ENCODE data around the gene KREMEN1. TPM values are rescaled to one million over a fixed set of nuclear protein-coding genes. Genes with fewer than 3 reads are reported as not detected.

The KREMEN1 gene
- total RNA-seq, 2 donors from 2014 or later: 8.4 to 13.9 TPM

GRCh38 chr22:29207562-29208501, 135.0 kb downstream of the KREMEN1 start:
- Histone ChIP-seq H3K9me3 (no peaks in the 10 kb centered on the region), H3K27me3 (replicated peaks; ENCODE audit: insufficient read depth) (no peaks in the 10 kb centered on the region), H3K4me3 (no peak overlapping the region), H3K36me3 (no peaks in the 10 kb centered on the region), H3K4me1 (ENCODE audit: control insufficient read depth in 1 of 2, low read depth in 2 of 2) (peaks cover 3 to 8% of the 10 kb centered on the region in 2 donors), H3K27ac (no peak overlapping the region)
- ATAC-seq (ENCODE audit: insufficient number of reproducible peaks, low FRiP score, low read depth): no peak
- TF ChIP-seq CTCF (IDR thresholded peaks at IDR 0.05): no peak
- no peak for DNase-seq (ENCODE audit: low spot score)

GRCh38 chr22:29208502-29208862, 135.6 kb downstream of the KREMEN1 start:
- no peaks in the 10 kb centered on the region for H3K27me3 ChIP-seq (replicated peaks; ENCODE audit: insufficient read depth)
- no peak for TF ChIP-seq CTCF (IDR thresholded peaks at IDR 0.05)
- H3K4me1 ChIP-seq (ENCODE audit: control insufficient read depth in 1 of 2, low read depth in 2 of 2): peaks cover 3 to 8% of the 10 kb centered on the region in 2 donors
- ATAC-seq (ENCODE audit: insufficient number of reproducible peaks, low FRiP score, low read depth) (no peak), DNase-seq (ENCODE audit: low spot score) (no peak)
- no peak overlapping the region for H3K4me3 ChIP-seq
- H3K36me3 ChIP-seq: no peaks in the 10 kb centered on the region
- no peaks in the 10 kb centered on the region for H3K9me3 ChIP-seq
- no peak overlapping the region for H3K27ac ChIP-seq

GRCh38 chr22:29208879-29209623, 136.2 kb downstream of the KREMEN1 start:
- Histone ChIP-seq H3K27ac (no peak overlapping the region), H3K36me3 (no peaks in the 10 kb centered on the region), H3K4me3 (no peak overlapping the region), H3K9me3 (no peaks in the 10 kb centered on the region), H3K4me1 (ENCODE audit: control insufficient read depth in 1 of 2, low read depth in 2 of 2) (peaks cover 3 to 8% of the 10 kb centered on the region in 2 donors), H3K27me3 (replicated peaks; ENCODE audit: insufficient read depth) (no peaks in the 10 kb centered on the region)
- TF ChIP-seq CTCF (IDR thresholded peaks at IDR 0.05): no peak
- DNase-seq (ENCODE audit: low spot score) (no peak), ATAC-seq (ENCODE audit: insufficient number of reproducible peaks, low FRiP score, low read depth) (no peak)

- no peak overlapping the region for H3K27ac ChIP-seq
- no peak overlapping the region for H3K4me3 ChIP-seq
- DNase-seq (ENCODE audit: low spot score) (no peak), ATAC-seq (ENCODE audit: insufficient number of reproducible peaks, low FRiP score, low read depth) (no peak)
- no peaks in the 10 kb centered on the region for H3K9me3 ChIP-seq
- no peaks in the 10 kb centered on the region for H3K36me3 ChIP-seq
- no peak for TF ChIP-seq CTCF (IDR thresholded peaks at IDR 0.05)
- peaks cover 3 to 8% of the 10 kb centered on the region in 2 donors for H3K4me1 ChIP-seq (ENCODE audit: control insufficient read depth in 1 of 2, low read depth in 2 of 2)
- H3K27me3 ChIP-seq (replicated peaks; ENCODE audit: insufficient read depth): no peaks in the 10 kb centered on the region
These were observed 136.7 kb downstream of the KREMEN1 start for GRCh38 chr22:29209624-29209929.

GRCh38 chr22:29211066-29211465, 138.2 kb downstream of the KREMEN1 start:
- Histone ChIP-seq H3K27me3 (replicated peaks; ENCODE audit: insufficient read depth) (no peaks in the 10 kb centered on the region), H3K27ac (no peak overlapping the region), H3K36me3 (no peaks in the 10 kb centered on the region), H3K4me1 (ENCODE audit: control insufficient read depth in 1 of 2, low read depth in 2 of 2) (peaks cover 2 to 6% of the 10 kb centered on the region in 2 donors), H3K4me3 (no peak overlapping the region), H3K9me3 (no peaks in the 10 kb centered on the region)
- DNase-seq (ENCODE audit: low spot score) (no peak), ATAC-seq (ENCODE audit: insufficient number of reproducible peaks, low FRiP score, low read depth) (no peak)
- TF ChIP-seq CTCF (IDR thresholded peaks at IDR 0.05): no peak
